ENCODE data around the gene NAV2.

- TF ChIP-seq CTCF (conservative IDR thresholded peaks at IDR 0.05; ENCODE audit: low read depth in 2 of 2) (no peak), JUNB (IDR thresholded peaks at IDR 0.05; ENCODE audit: unreplicated experiment) (no peak), CREB1 (CRISPR knock-in tag; IDR thresholded peaks at IDR 0.05; ENCODE audit: low read depth) (no peak)
Observed at GRCh38 chr11:20007386-20007785, 294.7 kb downstream of the NAV2 start.

All from GM23338 (cell line).